Stomach (tissue), 4 donors: ENCODE measurements around the gene TTC33.

Experiments used
- CTCF ChIP-seq, 7 experiments: fragments of 450-650 bp in 4 of 7; fragments of 200-600 bp in 3 of 7; sonication (generic) in 3 of 7; IDR thresholded peaks; one replicate each; pipeline ENCODE4 v1.5.1; 2016 to 2019; ENCODE audit warnings: antibody characterized with exemption in 7 of 7, control low read depth in 2 of 7, mild to moderate bottlenecking in 1 of 7
- EP300 ChIP-seq: sonication (generic); formaldehyde crosslinking; IDR thresholded peaks from one replicate; pipeline ENCODE4 v1.6.1; 2017; ENCODE audit warnings: antibody characterized with exemption
- POLR2A ChIP-seq, 4 donors: fragments of 450-650 bp; IDR thresholded peaks; one replicate each; pipeline ENCODE4 v1.6.1; 2016; ENCODE audit warnings: antibody characterized with exemption in 4 of 4, control low read depth in 2 of 4, mild to moderate bottlenecking in 1 of 4, moderate library complexity in 1 of 4

DNA sequence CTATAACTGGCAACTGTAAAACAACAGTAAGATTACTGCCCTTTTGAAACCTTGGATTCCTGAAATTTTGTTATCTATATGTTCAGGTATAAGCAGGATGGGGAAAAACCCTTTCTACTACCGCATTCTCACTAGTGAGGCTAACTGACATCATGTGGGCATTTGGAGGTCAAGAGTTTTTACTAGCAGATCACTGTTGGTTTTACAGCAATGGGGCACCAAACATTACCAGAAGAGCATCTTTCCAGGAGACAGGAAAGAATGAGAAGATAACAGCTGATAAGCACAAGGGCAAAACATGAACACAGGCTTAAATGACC is 20.9 kb upstream of the TTC33 start:
- no peak for TF ChIP-seq CTCF (IDR thresholded peaks at IDR 0.05)
- TF ChIP-seq POLR2A (IDR thresholded peaks at IDR 0.05), result no peak
- TF ChIP-seq EP300, result no peak
